AG04449 (cell line): ENCODE results near the gene ASTN2.

Experiments used
- CTCF ChIA-PET: fragments of 350-600 bp; formaldehyde crosslinking; extraction: SDS; loops from one replicate; lab custom pipeline; 2021; ENCODE audit warnings: antibody characterized with exemption; lab: Yijun Ruan, JAX
- POLR2A ChIA-PET: fragments of 400-600, 350-600 bp; formaldehyde crosslinking; extraction: SDS; loops from one replicate; lab custom pipeline; 2020; ENCODE audit warnings: antibody characterized with exemption, inconsistent platforms; lab: Yijun Ruan, JAX
- DNase-seq: peaks from one replicate; pipeline ENCODE4 v3.0.0-alpha.2; 2010; ENCODE audit warnings: low read depth, low spot score
- H3K4me3 ChIP-seq: 2 replicates; pipeline ENCODE4 v1.5.1; 2011; ENCODE audit warnings: low read depth, mild to moderate bottlenecking, control low read depth, low read length
- CTCF ChIP-seq: IDR thresholded peaks from one replicate; pipeline ENCODE4 v1.5.1; 2011; ENCODE audit warnings: mild to moderate bottlenecking, moderate library complexity, low read length, control low read depth, inconsistent platforms; ENCODE audit not compliant: insufficient read depth; ENCODE audit errors: missing control alignments

The ASTN2 gene

GRCh38 chr9:117354244-117354847 lies 60.5 kb downstream of the ASTN2 start:
- POLR2A ChIA-PET: no interaction called here

DNA sequence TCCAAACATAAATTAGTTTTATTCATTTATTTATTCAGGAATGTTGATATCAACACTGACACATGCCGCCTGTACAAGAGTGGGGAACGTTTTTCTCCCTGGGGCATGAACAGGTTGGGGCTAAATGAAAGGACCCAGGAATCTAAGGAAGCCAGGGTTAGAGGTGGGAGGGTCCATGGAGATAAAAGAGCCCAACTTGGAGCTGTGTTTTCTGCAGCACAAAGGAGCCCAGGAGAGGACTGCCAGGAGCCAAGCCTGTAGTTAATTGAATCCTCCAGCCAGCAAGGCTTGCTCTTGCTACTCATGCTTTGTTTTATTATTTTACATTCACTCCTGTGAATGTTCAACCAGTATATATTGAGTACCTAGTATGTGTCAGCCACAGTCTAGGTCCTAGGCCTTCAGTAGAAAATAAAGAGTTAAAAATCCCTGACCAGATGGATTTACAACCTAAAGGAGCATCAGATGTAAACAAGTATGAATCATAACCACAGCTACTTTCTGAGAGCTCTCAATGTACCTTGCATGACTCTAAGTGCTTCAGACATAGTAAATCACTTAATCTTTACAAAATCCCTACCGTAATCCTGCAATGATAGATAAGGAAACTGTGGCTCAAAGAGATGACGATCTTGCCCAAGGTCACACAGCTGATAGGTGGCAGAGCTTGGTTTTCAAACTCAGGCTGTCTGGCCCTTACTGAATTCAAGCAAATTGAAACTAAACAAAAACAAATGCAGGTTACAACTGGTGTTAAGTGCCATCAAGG lies 69.8 kb downstream of the ASTN2 start:
- H3K4me3 ChIP-seq: no peak overlapping the region
- TF ChIP-seq CTCF: no peak
- no peak for DNase-seq
- ChIA-PET POLR2A (no interaction called here), CTCF (no interaction called here)

More at GRCh38 chr9:117354244-117354847, 60.5 kb downstream of the ASTN2 start:
- TF ChIP-seq CTCF: no peak
- CTCF ChIA-PET: no interaction called here
- no peak for DNase-seq
- no peak overlapping the region for H3K4me3 ChIP-seq

DNA sequence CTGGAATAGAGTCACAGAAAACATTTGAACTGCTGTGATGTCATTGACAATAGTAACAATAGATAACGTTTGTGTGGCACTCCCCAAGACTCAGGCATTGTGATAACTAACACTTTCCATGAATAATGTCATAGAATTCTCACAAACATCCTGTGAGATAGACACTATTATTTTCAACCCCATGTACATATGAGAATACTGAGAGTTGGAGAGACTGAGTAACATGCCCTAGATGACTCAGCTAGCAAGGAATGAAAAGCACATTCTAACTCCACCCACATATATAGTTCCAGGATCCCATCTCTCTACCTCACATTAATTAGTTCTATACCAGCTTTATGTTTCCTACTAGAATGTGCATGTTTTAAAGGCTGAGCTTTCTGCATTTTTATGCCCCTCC lies 71.4 kb downstream of the ASTN2 start:
- no peak for DNase-seq
- ChIA-PET CTCF (no interaction called here), POLR2A (no interaction called here)
- H3K4me3 ChIP-seq: no peak overlapping the region
- TF ChIP-seq CTCF: no peak

GRCh38 chr9:117341151-117341550 lies 73.7 kb downstream of the ASTN2 start:
- no peak for TF ChIP-seq CTCF
- no peak for DNase-seq
- ChIA-PET CTCF (no interaction called here), POLR2A (no interaction called here)
- H3K4me3 ChIP-seq: no peak overlapping the region

GRCh38 chr9:117340422-117340821 lies 74.4 kb downstream of the ASTN2 start:
- no peak for DNase-seq
- no peak overlapping the region for H3K4me3 ChIP-seq
- TF ChIP-seq CTCF: no peak
- ChIA-PET CTCF (no interaction called here), POLR2A (no interaction called here)

- POLR2A ChIA-PET: no interaction called here
- H3K4me3 ChIP-seq: no peak overlapping the region
- DNase-seq: no peak
- TF ChIP-seq CTCF: no peak
- CTCF ChIA-PET: no interaction called here
Measured at GRCh38 chr9:117335837-117336433, 78.9 kb downstream of the ASTN2 start.
